ENCODE measurements around the gene FHIP2A. TPM values are rescaled to one million over a fixed set of nuclear protein-coding genes. Genes with fewer than 3 reads are reported as not detected.

Gene FHIP2A
- total RNA-seq, 1 donor from 2014 or later = 19.6 TPM

DNA sequence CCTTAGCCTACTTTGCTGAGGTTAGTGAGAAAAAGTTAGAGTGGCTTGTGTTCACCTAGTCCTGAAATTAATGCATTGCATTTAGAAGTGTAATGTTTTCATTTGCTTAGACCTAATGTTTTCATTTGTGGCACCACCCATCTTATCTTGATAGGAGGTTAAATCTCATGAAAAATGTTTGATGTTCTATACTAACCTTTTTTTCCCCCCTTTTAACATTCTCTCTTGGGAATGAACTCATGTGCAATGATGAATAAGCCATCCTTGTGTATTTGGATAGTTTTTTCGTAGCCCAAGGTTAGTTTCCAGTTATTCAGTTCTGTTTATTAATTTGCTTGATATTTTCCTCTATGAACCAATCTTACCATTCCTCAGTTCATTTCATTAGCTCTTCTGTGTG is 2.8 kb downstream of the FHIP2A start:
- H3K27me3 ChIP-seq = no peaks in the 10 kb centered on the region
- peak overlapping the region; percentile 27 to 99 for H3K4me3 ChIP-seq
- peaks cover 3 to 22% of the 10 kb centered on the region in 2 donors for H3K4me1 ChIP-seq
- no peak for DNase-seq (ENCODE audit: low spot score in 2 of 2)
- H3K9me3 ChIP-seq = no peaks in the 10 kb centered on the region
- TF ChIP-seq CTCF (IDR thresholded peaks at IDR 0.05) = no peak
- intact Hi-C loops (cut with DNase I) = loop anchor here (5.0 kb wide), 4 partner anchors 57 to 268 kb away; partner anchors contain the start of genes ATRNL1 and TRUB1
- H3K36me3 ChIP-seq = no peaks in the 10 kb centered on the region
- H3K27ac ChIP-seq = peak overlapping the region in 1 of 2 donors; percentile 16

DNA sequence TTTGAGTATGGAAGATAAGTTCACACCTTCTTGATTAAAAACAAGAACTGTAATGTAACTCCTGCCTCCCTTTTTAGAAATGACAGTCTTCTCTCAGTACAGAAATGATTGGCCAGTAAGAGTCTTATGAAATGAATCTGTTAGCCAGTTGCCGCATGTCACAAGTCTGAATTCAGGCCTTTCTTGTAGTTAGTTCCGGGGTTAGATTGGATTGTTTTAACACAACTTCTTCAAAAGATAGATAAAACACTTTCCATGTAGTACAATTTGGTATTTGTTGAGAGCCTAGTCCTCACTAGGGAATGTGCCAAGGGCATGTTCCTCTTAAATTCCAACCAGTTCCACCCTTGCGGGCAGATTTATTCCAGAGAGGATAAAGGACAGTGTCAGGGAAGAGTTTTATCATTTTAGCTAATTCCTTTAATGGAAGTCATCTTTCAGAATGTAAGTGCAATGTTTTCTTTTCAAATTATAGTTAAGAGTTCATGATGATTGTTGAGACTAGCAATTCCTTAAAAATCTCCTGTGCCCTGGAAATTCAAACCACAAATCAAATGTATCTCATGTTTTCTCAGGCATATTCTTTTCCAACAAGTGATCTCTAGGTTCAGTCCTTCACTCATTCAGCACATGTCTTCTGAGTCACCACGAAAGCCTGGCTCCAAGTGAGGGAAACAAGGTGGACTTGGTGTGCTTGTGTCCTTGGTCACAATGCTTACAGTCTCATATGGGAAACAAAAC is 4.1 kb downstream of the FHIP2A start:
- H3K27ac ChIP-seq = peak overlapping the region; percentile 8 to 31
- intact Hi-C loops (cut with DNase I) = no loop called here
- no peak for TF ChIP-seq CTCF (IDR thresholded peaks at IDR 0.05)

GRCh38 chr10:114829160-114829909 is 7.8 kb downstream of the FHIP2A start:
- no peaks in the 10 kb centered on the region for H3K9me3 ChIP-seq
- peaks cover 0 to 19% of the 10 kb centered on the region in 2 donors for H3K36me3 ChIP-seq
- DNase-seq (ENCODE audit: low spot score in 2 of 2) = no peak
- H3K27ac ChIP-seq = no peak overlapping the region
- no peaks in the 10 kb centered on the region for H3K27me3 ChIP-seq
- intact Hi-C loops (cut with DNase I) = no loop called here
- H3K4me3 ChIP-seq = no peak overlapping the region
- TF ChIP-seq CTCF (IDR thresholded peaks at IDR 0.05) = no peak
- H3K4me1 ChIP-seq = peaks cover 5 to 26% of the 10 kb centered on the region in 2 donors

More for the DNA sequence above, 4.1 kb downstream of the FHIP2A start:
- Histone ChIP-seq H3K9me3 (no peaks in the 10 kb centered on the region), H3K4me1 (peaks cover 3 to 24% of the 10 kb centered on the region in 2 donors), H3K36me3 (no peaks in the 10 kb centered on the region), H3K27me3 (no peaks in the 10 kb centered on the region), H3K4me3 (no peak overlapping the region)
- no peak for DNase-seq (ENCODE audit: low spot score in 2 of 2)

DNA sequence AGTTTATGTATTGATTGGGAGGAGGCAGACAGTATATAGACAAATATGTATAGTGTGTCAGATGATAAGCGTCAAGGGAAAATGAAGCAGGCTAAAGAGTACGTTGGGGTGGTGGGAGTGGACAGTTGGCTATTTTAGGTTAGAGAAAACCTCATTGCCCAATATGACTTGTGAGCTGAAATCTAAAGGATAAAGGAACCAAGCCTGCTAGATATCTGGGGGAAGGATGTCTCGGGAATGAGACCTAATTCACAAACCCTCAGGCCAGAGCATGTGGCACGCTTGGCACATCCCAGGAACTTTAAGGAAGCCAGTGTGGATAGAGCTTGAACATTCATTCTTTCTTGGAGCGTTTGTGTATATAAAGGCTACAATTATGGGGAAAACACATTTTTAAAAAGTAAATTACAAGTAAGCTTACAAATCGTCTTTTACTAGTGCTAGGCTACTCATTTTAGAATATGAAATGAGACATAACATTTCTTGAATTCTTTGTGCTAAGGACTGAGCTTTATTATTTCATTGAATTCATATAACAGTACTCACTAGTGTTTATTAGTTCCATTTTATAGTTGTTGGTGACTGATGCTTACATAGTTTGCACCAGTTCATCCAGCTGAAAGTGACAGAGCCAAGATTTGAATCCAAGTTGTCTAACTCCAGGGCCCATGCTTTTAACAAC is 9.7 kb downstream of the FHIP2A start:
- Histone ChIP-seq H3K27ac (peak overlapping the region in 1 of 2 donors; percentile 8), H3K4me3 (no peak overlapping the region), H3K36me3 (peaks cover 0 to 39% of the 10 kb centered on the region in 2 donors), H3K4me1 (peaks cover 2 to 15% of the 10 kb centered on the region in 2 donors), H3K9me3 (no peaks in the 10 kb centered on the region), H3K27me3 (no peaks in the 10 kb centered on the region)
- no peak for TF ChIP-seq CTCF (IDR thresholded peaks at IDR 0.05)
- no peak for DNase-seq (ENCODE audit: low spot score in 2 of 2)
- intact Hi-C loops (cut with DNase I) = no loop called here

GRCh38 chr10:114837690-114838089 is 16.1 kb downstream of the FHIP2A start:
- peaks cover 33 to 83% of the 10 kb centered on the region in 2 donors for H3K36me3 ChIP-seq
- TF ChIP-seq CTCF (IDR thresholded peaks at IDR 0.05) = no peak

More at GRCh38 chr10:114837690-114838089, 16.1 kb downstream of the FHIP2A start:
- Histone ChIP-seq H3K9me3 (no peaks in the 10 kb centered on the region), H3K27ac (no peak overlapping the region), H3K4me3 (no peak overlapping the region), H3K27me3 (no peaks in the 10 kb centered on the region), H3K4me1 (peaks cover 0 to 2% of the 10 kb centered on the region in 2 donors)
- intact Hi-C loops (cut with DNase I) = no loop called here
- no peak for DNase-seq (ENCODE audit: low spot score in 2 of 2)
